Glomerular visceral epithelial cell (primary cell): ENCODE data around the gene TAL1.
A peak's percentile ranks its signal among the peaks of the same experiment; 100 is the strongest.
"Not testable (repeated sequence)": the region's sequence is repeated elsewhere in the genome, so short reads cannot be mapped to it uniquely, and the experiment has no call there.

Experiments used
- DNase-seq: peaks from one replicate; pipeline ENCODE4 v3.0.0-alpha.2; 2016; ENCODE audit errors: extremely low spot score

TAL1 gene

DNA sequence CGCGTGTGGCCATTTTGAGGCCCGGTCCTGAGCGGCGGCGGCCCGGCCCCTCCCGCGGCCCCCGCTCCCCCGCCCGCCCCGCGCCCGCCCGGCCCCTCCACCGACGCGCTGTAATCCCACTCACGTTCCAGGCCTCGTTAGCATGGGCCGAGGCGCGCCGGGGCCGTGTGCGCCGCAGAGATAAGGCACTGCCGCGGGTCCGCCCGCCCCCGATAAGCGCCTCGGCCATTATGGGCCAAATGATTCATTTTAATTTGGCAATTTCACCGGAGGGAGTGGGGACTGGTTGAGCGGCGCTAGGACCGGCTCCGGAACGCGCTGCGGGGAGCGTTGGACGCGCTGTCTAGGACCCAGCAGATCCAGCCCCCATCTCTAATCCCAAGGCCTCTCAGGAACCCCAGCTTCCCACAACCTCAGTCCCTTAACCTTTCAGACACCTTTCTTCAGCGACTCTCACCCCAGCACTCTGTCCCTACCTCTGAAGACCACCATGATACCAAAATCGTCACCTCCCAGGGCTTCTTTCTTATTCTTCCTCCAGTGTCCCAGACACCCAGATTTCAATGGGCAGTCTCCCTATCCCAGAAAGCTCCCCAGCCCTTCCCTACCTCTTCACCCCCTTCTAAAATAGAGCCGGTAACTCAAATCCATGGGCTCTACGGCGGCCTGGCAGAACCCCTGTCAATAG is at the start of gene TAL1:
Gene TAL1 (minus strand): TSS at position 39 of the 688 bp plus-strand sequence. CDS start 6,337 bp downstream, outside the sequence.
- DNase-seq: no peak

DNA sequence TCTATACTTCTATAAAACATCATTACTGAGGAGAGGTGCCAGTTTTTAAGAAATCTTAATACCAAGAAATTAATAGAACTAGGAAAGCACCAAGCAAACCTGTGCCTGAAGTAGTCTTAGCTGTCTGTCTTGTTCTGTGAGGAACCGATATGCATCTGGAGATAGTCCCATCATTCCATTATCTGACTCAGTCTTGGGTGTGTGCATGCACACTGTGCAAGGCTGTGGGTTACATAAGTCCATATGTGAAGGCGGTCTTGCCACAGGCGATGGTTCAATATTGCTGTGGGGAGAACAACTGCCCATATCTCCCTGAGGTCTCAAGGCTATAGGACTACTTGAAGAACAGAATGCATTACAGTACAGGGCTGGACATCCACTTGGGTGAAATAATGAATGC is 48.1 kb upstream of the TAL1 start:
- DNase-seq: no peak

DNA sequence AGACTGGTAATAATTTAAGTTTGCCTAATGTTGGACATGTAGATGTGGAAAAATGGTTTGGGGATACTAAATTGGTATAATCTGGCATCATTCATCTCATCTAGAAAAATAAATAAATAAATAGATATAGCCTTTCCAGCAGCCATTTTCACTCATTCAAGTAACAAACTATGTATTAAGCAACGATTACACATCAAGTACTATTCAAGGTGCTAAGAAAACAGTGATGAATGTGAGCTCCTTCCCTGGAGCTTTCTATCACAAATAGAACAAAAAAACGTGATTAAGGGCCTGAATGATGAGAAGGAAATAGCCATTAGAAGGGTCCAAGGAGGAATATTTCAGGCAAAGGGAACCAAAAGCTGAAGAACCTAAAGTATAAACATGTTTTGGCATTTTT is 44.8 kb upstream of the TAL1 start:
- no peak for DNase-seq

GRCh38 chr1:47275811-47276210 is 43.8 kb upstream of the TAL1 start:
- DNase-seq: not testable (repeated sequence)

DNA sequence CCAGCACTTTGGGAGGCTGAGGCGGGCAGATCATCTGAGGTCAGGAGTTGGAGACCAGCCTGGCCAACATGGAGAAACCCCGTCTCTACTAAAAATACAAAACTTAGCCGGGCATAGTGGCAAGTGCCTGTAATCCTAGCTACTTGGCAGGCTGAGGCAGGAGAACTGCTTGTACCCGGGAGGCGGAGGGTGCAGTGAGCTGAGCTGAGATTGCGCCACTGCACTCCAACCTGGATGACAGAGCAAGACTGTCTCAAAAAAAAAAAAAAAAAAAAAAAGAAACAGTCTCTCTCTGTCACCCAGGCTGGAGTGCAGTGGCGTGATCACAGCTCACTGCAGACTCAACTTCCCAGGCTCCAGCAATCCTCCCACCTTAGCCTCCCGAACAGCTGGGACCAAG is 33.5 kb upstream of the TAL1 start:
- DNase-seq: not testable (repeated sequence)

- DNase-seq: peak; percentile 56
Observed at GRCh38 chr1:47262787-47263413, 30.9 kb upstream of the TAL1 start.

- DNase-seq: no peak
Observed at GRCh38 chr1:47257224-47257623, 25.2 kb upstream of the TAL1 start.

GRCh38 chr1:47252795-47253194 is 20.8 kb upstream of the TAL1 start:
- DNase-seq: no peak

DNA sequence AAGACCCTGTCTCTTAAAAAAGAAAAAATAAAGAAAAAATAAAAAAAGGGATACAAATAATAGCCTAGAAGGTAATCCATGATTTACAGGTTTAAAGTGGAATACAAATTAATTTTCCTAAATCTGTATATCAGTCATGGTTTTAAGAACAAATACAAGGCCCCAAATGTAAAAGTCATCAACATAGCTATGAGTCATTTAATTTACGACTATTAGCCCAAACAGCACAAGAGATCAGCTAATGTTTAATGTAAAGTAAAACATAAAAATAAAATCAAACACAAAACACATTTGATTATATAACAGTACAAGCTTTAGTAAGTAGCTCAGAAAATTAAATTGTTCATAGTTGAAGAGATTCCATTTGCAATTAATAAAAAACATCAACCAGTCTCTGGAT is 20.3 kb upstream of the TAL1 start:
- DNase-seq: no peak

- no peak for DNase-seq
Observed at GRCh38 chr1:47249755-47250154, 17.7 kb upstream of the TAL1 start.

DNA sequence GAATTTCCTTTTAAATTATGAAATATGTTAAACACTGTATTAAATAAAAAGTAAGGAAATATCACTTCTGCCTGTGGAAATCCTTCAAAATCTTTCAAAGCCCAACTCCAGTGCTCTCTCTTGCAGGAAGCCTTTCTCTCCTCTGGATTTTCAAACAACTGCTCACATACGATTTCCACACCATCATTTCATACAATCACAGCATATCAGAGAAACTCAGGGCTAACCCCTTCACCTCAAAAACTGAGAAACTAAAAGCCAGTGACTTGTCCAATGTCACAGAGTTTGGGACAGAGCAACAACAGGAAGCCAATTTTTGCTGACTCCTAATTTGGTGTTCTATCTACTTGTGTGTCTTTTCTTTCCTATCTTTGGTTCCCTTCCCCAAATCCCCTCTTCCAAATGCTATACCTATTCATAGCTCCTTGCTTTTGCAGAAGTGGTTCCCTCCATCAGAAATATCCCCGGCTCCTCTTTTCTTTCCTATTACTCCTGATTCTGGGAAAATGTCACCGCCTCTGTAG is 12.4 kb upstream of the TAL1 start:
- no peak for DNase-seq

DNA sequence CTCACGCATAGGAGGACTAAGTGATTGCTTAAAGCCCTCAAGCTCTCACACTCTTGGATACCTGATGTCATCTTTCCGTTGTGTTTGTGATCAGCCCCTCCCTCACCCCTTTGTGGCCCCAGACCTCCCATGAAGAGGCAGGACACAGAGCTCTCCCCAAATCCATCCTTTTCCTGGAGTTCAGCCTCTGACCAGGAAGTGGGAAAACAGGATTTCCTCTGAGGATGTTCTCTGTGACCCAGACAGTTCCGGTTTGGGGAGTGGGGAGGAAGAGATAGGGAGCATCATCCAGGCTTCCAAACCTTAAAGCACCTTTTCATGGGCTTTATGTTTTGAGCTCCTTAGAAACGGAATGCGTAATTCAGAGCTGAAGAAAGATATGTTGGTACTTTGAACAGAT is 11.9 kb upstream of the TAL1 start:
- no peak for DNase-seq

DNA sequence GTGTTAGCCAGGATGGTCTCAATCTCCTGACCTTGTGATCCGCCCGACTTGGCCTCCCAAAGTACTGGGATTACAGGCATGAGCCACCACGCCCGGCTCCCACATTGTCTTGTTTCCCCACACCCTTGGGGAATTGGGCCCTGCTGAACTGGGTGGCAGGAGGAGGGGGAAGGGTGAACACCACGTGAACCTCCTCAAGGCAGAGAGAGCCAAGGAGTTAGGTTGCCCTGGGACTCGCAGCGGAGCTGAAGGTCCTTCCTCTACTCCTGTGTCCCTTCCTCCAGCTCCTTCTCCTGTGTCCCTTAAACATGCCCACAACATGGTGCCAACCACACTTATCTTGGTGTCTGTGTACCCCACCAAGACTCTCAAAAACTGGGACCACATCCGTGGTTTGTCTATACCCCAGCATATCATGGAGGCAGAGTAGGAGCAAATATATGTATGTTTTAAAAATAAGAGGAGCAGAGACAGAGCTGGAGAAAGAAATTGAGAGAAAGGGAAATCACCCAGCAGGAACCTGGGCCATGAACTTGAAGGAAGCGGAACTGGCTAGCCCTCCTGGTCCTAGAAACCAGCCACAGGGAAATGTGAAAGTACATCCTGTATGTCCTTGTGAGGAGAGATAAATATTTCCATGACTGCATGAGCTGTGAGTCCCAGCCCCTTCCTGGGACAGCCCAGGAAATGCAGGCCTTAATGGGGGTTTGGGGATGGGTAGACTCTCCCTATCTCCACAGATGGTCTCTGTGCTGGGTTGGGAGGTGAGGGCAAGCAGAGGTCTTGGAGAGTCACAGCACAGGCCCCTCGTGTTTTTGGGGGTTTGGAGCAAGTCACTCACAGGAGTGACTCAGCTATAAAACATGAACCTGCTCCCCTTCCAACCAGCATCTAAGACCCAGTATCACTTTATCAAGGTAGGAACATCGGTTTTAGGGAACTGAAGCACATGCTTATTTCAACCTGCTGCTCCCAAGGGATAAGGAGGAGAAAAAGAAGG is 9.4 kb upstream of the TAL1 start:
- no peak for DNase-seq

GRCh38 chr1:47238935-47239592 is 7.0 kb upstream of the TAL1 start:
- DNase-seq: no peak

- no peak for DNase-seq
Observed at GRCh38 chr1:47235806-47236205, 3.8 kb upstream of the TAL1 start.

- no peak for DNase-seq
Observed at GRCh38 chr1:47235241-47235681, 3.2 kb upstream of the TAL1 start.

DNA sequence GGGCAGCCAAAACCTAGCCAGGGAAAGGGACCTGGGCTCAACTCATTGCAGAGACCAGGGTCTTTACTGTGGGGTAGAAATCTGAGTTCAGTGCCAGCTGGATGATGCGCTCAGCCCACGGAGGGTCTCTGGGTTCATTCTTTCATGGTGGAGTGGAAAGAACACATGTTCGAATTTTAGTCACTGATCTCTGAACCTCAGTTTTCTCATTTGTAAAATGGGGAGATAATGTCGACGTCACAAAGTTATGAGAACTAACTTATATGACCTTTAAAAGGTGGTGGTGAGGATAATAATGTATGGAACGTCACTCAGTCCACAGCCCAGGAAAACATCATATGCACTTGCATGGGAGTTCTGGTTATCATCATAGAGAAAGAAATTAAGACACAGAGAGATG is 1.2 kb upstream of the TAL1 start:
- no peak for DNase-seq

- DNase-seq: peak; percentile 30
Observed at GRCh38 chr1:47231301-47232186, 481 bp downstream of the TAL1 start.

- DNase-seq: no peak
Observed at GRCh38 chr1:47230692-47231300, 1.2 kb downstream of the TAL1 start.
